ENCODE results near the gene KDF1. TPM values are rescaled to one million over a fixed set of nuclear protein-coding genes. Genes with fewer than 3 reads are reported as not detected.

Gene KDF1
- total and polyA plus RNA-seq, 2 of the 13 experiments (the other 11 are each of a cell fraction or from before 2014, with no cell fraction given), result 1.9 to 4.9 TPM

DNA sequence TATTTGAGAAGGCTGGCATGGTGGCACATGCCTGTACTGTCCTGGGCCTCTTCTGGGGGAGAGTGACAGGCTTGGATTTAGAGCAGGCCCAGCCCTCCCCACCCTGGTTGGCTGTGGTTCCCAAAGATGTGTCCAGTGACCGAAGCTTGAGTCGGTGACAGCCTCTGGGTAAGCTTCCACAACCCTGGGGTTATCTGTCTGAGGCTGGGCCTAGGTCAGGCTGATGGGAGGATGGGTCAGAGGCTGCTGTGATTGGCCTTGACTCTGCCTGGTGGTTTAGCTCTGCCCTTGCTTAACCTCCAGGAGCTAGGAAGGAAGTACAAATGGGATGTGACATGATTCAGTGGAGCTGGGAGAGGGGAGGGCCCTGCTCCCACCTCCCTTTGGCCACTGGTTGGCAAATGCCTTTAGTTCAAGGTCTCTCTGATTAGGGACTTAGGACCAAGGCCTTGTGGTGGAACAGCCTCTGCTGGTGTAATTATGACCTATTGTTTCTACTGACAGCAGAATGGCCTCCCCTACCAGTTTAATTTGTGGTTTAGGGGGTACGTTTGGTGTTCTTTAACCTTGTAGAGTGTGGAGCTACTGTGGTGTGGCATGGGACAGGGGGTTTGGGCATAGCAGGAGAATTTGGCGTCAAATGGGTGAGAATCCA, 22.1 kb downstream of the KDF1 start (continued):
- TF ChIP-seq PRDM15 (CRISPR knock-in tag; IDR thresholded peaks at IDR 0.05) (no peak), DZIP1 (CRISPR knock-in tag; IDR thresholded peaks at IDR 0.05) (no peak), ZBTB37 (CRISPR knock-in tag; IDR thresholded peaks at IDR 0.05) (peak; percentile 82), ZNF501 (CRISPR knock-in tag; IDR thresholded peaks at IDR 0.05) (peak; percentile 77), ZBTB49 (CRISPR knock-in tag; IDR thresholded peaks at IDR 0.05; ENCODE audit: borderline replicate concordance) (no peak), GABPB1 (CRISPR knock-in tag; IDR thresholded peaks at IDR 0.05) (peak; percentile 67), HDAC1 (CRISPR knock-in tag; IDR thresholded peaks at IDR 0.05) (peak; percentile 94), MAF1 (CRISPR knock-in tag; IDR thresholded peaks at IDR 0.05; ENCODE audit: borderline replicate concordance) (0 out of 2 replicates have a peak, but pooled peaks have one; percentile 76), ZNF773 (CRISPR knock-in tag; IDR thresholded peaks at IDR 0.05; ENCODE audit: borderline replicate concordance) (no peak)
- TF ChIP-seq, protein P1, sequence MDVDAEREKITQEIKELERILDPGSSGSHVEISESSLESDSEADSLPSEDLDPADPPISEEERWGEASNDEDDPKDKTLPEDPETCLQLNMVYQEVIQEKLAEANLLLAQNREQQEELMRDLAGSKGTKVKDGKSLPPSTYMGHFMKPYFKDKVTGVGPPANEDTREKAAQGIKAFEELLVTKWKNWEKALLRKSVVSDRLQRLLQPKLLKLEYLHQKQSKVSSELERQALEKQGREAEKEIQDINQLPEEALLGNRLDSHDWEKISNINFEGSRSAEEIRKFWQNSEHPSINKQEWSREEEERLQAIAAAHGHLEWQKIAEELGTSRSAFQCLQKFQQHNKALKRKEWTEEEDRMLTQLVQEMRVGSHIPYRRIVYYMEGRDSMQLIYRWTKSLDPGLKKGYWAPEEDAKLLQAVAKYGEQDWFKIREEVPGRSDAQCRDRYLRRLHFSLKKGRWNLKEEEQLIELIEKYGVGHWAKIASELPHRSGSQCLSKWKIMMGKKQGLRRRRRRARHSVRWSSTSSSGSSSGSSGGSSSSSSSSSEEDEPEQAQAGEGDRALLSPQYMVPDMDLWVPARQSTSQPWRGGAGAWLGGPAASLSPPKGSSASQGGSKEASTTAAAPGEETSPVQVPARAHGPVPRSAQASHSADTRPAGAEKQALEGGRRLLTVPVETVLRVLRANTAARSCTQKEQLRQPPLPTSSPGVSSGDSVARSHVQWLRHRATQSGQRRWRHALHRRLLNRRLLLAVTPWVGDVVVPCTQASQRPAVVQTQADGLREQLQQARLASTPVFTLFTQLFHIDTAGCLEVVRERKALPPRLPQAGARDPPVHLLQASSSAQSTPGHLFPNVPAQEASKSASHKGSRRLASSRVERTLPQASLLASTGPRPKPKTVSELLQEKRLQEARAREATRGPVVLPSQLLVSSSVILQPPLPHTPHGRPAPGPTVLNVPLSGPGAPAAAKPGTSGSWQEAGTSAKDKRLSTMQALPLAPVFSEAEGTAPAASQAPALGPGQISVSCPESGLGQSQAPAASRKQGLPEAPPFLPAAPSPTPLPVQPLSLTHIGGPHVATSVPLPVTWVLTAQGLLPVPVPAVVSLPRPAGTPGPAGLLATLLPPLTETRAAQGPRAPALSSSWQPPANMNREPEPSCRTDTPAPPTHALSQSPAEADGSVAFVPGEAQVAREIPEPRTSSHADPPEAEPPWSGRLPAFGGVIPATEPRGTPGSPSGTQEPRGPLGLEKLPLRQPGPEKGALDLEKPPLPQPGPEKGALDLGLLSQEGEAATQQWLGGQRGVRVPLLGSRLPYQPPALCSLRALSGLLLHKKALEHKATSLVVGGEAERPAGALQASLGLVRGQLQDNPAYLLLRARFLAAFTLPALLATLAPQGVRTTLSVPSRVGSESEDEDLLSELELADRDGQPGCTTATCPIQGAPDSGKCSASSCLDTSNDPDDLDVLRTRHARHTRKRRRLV (CRISPR knock-in tag; IDR thresholded peaks at IDR 0.05), result no peak; the same call in 1 of the 2 replicates
